ENCODE results near the gene TRAF3. TPM values are rescaled to one million over a fixed set of nuclear protein-coding genes. Genes with fewer than 3 reads are reported as not detected.

Gene TRAF3
- total RNA-seq, 1 donor from 2014 or later, result 25.8 TPM

DNA sequence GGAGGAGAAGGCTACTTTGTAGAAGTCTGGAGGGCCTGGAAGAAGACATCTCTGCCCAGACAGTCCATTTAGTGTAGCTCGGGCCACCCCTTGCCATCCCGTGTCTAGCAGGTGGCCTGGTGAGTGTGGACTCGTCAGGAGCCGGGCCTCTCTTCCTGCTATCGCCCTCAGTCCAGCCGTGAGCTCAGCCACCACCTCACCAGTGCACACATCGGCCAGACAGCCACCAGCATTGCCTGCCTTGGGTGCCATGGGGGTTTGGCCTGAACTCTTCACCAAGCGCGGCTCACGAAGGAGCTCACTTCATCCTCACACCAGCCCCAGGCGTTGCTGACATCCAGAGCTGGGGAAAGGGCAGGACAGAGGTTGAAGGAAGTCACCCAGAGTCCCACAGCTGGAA is 19.6 kb upstream of the TRAF3 start:
- peaks cover 2% of the 10 kb centered on the region for H3K27me3 Mint-ChIP-seq (ENCODE audit: low read depth)
- TF ChIP-seq, protein P1, sequence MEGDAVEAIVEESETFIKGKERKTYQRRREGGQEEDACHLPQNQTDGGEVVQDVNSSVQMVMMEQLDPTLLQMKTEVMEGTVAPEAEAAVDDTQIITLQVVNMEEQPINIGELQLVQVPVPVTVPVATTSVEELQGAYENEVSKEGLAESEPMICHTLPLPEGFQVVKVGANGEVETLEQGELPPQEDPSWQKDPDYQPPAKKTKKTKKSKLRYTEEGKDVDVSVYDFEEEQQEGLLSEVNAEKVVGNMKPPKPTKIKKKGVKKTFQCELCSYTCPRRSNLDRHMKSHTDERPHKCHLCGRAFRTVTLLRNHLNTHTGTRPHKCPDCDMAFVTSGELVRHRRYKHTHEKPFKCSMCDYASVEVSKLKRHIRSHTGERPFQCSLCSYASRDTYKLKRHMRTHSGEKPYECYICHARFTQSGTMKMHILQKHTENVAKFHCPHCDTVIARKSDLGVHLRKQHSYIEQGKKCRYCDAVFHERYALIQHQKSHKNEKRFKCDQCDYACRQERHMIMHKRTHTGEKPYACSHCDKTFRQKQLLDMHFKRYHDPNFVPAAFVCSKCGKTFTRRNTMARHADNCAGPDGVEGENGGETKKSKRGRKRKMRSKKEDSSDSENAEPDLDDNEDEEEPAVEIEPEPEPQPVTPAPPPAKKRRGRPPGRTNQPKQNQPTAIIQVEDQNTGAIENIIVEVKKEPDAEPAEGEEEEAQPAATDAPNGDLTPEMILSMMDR (conservative IDR thresholded peaks at IDR 0.05), result no peak
- no peak for DNase-seq (ENCODE audit: low read depth, low spot score)
- H3K4me3 Mint-ChIP-seq, result no peak overlapping the region
- H3K4me1 Mint-ChIP-seq, result peaks cover 10% of the 10 kb centered on the region
- H3K27ac Mint-ChIP-seq (ENCODE audit: unreplicated experiment), result peak overlapping the region; percentile 12
- H3K36me3 Mint-ChIP-seq (ENCODE audit: low read depth), result no peaks in the 10 kb centered on the region
- H3K9me3 Mint-ChIP-seq, result no peaks in the 10 kb centered on the region

DNA sequence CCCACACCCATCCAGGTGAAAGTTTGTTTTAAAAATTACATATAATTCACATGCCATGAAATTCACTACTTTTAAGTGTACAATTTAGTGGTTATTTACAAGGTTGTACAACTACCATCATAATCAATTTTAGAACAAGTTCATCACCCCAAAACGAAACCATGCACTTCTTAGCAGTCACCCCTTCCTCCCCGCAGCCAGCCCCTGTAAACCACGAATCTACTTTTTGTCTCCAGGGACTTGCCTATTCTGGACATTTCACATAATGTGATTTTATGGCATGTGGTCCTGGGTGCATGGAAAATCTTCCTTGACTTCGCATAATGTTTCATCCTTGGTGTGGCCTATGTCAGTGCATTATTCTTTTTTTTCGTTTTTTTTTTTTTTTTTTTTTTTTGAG is 19.2 kb upstream of the TRAF3 start:
- TF ChIP-seq, protein P1 (conservative IDR thresholded peaks at IDR 0.05), result no peak
- no peak overlapping the region for H3K4me3 Mint-ChIP-seq
- peaks cover 10% of the 10 kb centered on the region for H3K4me1 Mint-ChIP-seq
- no peaks in the 10 kb centered on the region for H3K9me3 Mint-ChIP-seq
- peaks cover 2% of the 10 kb centered on the region for H3K27me3 Mint-ChIP-seq (ENCODE audit: low read depth)
- H3K36me3 Mint-ChIP-seq (ENCODE audit: low read depth), result no peaks in the 10 kb centered on the region
- H3K27ac Mint-ChIP-seq (ENCODE audit: unreplicated experiment), result no peak overlapping the region
- no peak for DNase-seq (ENCODE audit: low read depth, low spot score)

- DNase-seq (ENCODE audit: low read depth, low spot score), result no peak
- no peaks in the 10 kb centered on the region for H3K9me3 Mint-ChIP-seq
- H3K27ac Mint-ChIP-seq (ENCODE audit: unreplicated experiment), result no peak overlapping the region
- H3K4me1 Mint-ChIP-seq, result peaks cover 10% of the 10 kb centered on the region
- H3K27me3 Mint-ChIP-seq (ENCODE audit: low read depth), result peaks cover 2% of the 10 kb centered on the region
- H3K4me3 Mint-ChIP-seq, result no peak overlapping the region
- TF ChIP-seq, protein P1 (conservative IDR thresholded peaks at IDR 0.05), result no peak
- no peaks in the 10 kb centered on the region for H3K36me3 Mint-ChIP-seq (ENCODE audit: low read depth)
Observed at GRCh38 chr14:102759456-102760187, 17.6 kb upstream of the TRAF3 start.

- H3K27ac Mint-ChIP-seq (ENCODE audit: unreplicated experiment), result no peak overlapping the region
- peaks cover 10% of the 10 kb centered on the region for H3K4me1 Mint-ChIP-seq
- TF ChIP-seq, protein P1 (conservative IDR thresholded peaks at IDR 0.05), result no peak
- H3K9me3 Mint-ChIP-seq, result no peaks in the 10 kb centered on the region
- no peak for DNase-seq (ENCODE audit: low read depth, low spot score)
- H3K36me3 Mint-ChIP-seq (ENCODE audit: low read depth), result no peaks in the 10 kb centered on the region
- H3K27me3 Mint-ChIP-seq (ENCODE audit: low read depth), result peaks cover 2% of the 10 kb centered on the region
- H3K4me3 Mint-ChIP-seq, result no peak overlapping the region
Observed at GRCh38 chr14:102760496-102761193, 16.6 kb upstream of the TRAF3 start.

DNA sequence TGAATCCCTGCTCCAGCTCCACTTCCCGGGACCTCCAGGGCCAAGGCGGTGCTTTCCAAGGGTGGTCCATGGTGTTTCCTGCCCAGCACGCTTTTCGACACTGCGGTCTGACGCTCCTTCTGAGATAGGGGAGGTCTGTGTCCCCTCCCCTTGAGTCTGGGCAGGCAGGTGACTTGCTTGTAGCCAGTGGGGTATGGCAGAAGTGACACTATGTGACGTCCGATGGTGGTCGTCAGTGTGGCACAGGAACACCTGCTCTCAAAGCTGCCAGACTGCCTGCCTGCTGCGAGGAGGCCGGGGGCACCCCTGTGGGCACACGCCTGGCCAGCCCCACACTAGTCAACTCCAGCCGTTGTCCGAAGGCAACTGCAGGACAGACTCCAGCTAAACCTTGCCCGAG is 16.0 kb upstream of the TRAF3 start:
- no peak overlapping the region for H3K27ac Mint-ChIP-seq (ENCODE audit: unreplicated experiment)
- peaks cover 2% of the 10 kb centered on the region for H3K27me3 Mint-ChIP-seq (ENCODE audit: low read depth)
- H3K36me3 Mint-ChIP-seq (ENCODE audit: low read depth), result no peaks in the 10 kb centered on the region
- TF ChIP-seq, protein P1 (conservative IDR thresholded peaks at IDR 0.05), result no peak
- H3K4me1 Mint-ChIP-seq, result peaks cover 10% of the 10 kb centered on the region
- H3K9me3 Mint-ChIP-seq, result no peaks in the 10 kb centered on the region
- no peak for DNase-seq (ENCODE audit: low read depth, low spot score)
- H3K4me3 Mint-ChIP-seq, result no peak overlapping the region
